Chondrocyte (in vitro differentiated cells): ENCODE measurements around the gene TCEA2. TPM values are rescaled to one million over a fixed set of nuclear protein-coding genes. Genes with fewer than 3 reads are reported as not detected.
"Not testable (repeated sequence)": the region's sequence is repeated elsewhere in the genome, so short reads cannot be mapped to it uniquely, and the experiment has no call there.

ENCODE experiments used
- DNase-seq: peaks from one replicate; pipeline ENCODE4 v3.0.0; 2021; ENCODE audit warnings: mixed read lengths, low spot score
- H3K27ac Mint-ChIP-seq: one replicate; pipeline ENCODE4 v1.8.0; 2021; ENCODE audit warnings: mild to moderate bottlenecking, moderate library complexity, mixed read lengths; ENCODE audit not compliant: unreplicated experiment
- H3K27me3 Mint-ChIP-seq: 2 replicates; pipeline ENCODE4 v1.8.0; 2021; ENCODE audit warnings: low read depth, mixed read lengths
- H3K36me3 Mint-ChIP-seq: 2 replicates; pipeline ENCODE4 v1.8.0; 2021; ENCODE audit warnings: low read depth, mixed read lengths
- H3K4me1 Mint-ChIP-seq: 2 replicates; pipeline ENCODE4 v1.8.0; 2021; ENCODE audit warnings: low read depth, mild to moderate bottlenecking, mixed read lengths
- H3K4me3 Mint-ChIP-seq: one replicate; pipeline ENCODE4 v1.8.0; 2021; ENCODE audit warnings: mild to moderate bottlenecking, moderate library complexity, mixed read lengths; ENCODE audit not compliant: unreplicated experiment
- H3K9me3 Mint-ChIP-seq: 2 replicates; pipeline ENCODE4 v1.8.0; 2021; ENCODE audit warnings: low read depth, mixed read lengths
- CTCF ChIP-seq: fragments of 200-600 bp; sonication (generic); IDR thresholded peaks from 2 replicates; pipeline ENCODE4 v1.5.0; 2021; ENCODE audit warnings: antibody characterized with exemption, mild to moderate bottlenecking, moderate library complexity
- total RNA-seq: library from RNA; stranded (reverse); gene quantifications from 3 replicates; pipeline ENCODE4 v1.2.1, GENCODE V29; 2021

Gene TCEA2
- total RNA-seq, 1 donor from 2014 or later = 57.6 TPM

GRCh38 chr20:64086801-64087200, 23.8 kb downstream of the TCEA2 start:
- H3K27me3 Mint-ChIP-seq = peaks cover 29% of the 10 kb centered on the region

GRCh38 chr20:64087226-64087825, 24.3 kb downstream of the TCEA2 start:
- H3K4me1 Mint-ChIP-seq, DNase-seq, H3K4me3 Mint-ChIP-seq, H3K9me3 Mint-ChIP-seq, H3K27ac Mint-ChIP-seq, H3K36me3 Mint-ChIP-seq: not testable (repeated sequence)
- H3K27me3 Mint-ChIP-seq = peaks cover 29% of the 10 kb centered on the region

More at GRCh38 chr20:64086801-64087200, 23.8 kb downstream of the TCEA2 start:
- Mint-ChIP-seq H3K36me3 (no peaks in the 10 kb centered on the region), H3K9me3 (no peaks in the 10 kb centered on the region), H3K4me1 (peaks cover 13% of the 10 kb centered on the region), H3K27ac (no peak overlapping the region), H3K4me3 (no peak overlapping the region)
- TF ChIP-seq CTCF = no peak
- DNase-seq = no peak

- not testable (repeated sequence) for H3K9me3 Mint-ChIP-seq, H3K27ac Mint-ChIP-seq, H3K4me1 Mint-ChIP-seq, H3K36me3 Mint-ChIP-seq, H3K4me3 Mint-ChIP-seq, DNase-seq
- H3K27me3 Mint-ChIP-seq = peaks cover 34% of the 10 kb centered on the region
These were observed 25.6 kb downstream of the TCEA2 start for GRCh38 chr20:64088586-64088985.

GRCh38 chr20:64090165-64090564, 27.2 kb downstream of the TCEA2 start:
- H3K27me3 Mint-ChIP-seq = peaks cover 30% of the 10 kb centered on the region
- H3K27ac Mint-ChIP-seq = no peak overlapping the region
- TF ChIP-seq CTCF = no peak
- H3K9me3 Mint-ChIP-seq = no peaks in the 10 kb centered on the region
- H3K4me3 Mint-ChIP-seq = no peak overlapping the region
- no peaks in the 10 kb centered on the region for H3K36me3 Mint-ChIP-seq
- no peak for DNase-seq
- no peaks in the 10 kb centered on the region for H3K4me1 Mint-ChIP-seq

GRCh38 chr20:64091340-64091739, 28.3 kb downstream of the TCEA2 start:
- no peaks in the 10 kb centered on the region for H3K9me3 Mint-ChIP-seq
- no peak overlapping the region for H3K27ac Mint-ChIP-seq
- H3K36me3 Mint-ChIP-seq = no peaks in the 10 kb centered on the region
- no peak overlapping the region for H3K4me3 Mint-ChIP-seq
- H3K27me3 Mint-ChIP-seq = peaks cover 26% of the 10 kb centered on the region
- no peaks in the 10 kb centered on the region for H3K4me1 Mint-ChIP-seq
- no peak for TF ChIP-seq CTCF
- no peak for DNase-seq

GRCh38 chr20:64091770-64092169, 28.8 kb downstream of the TCEA2 start:
- Mint-ChIP-seq H3K4me1 (no peaks in the 10 kb centered on the region), H3K9me3 (peaks cover 1% of the 10 kb centered on the region), H3K36me3 (peaks cover 3% of the 10 kb centered on the region), H3K4me3 (no peak overlapping the region), H3K27me3 (peaks cover 26% of the 10 kb centered on the region), H3K27ac (no peak overlapping the region)
- DNase-seq = no peak
- no peak for TF ChIP-seq CTCF
